Mucosa of rectum (tissue), 2 donors: ENCODE data around the gene TARDBP.

Source experiments
- H3K27ac ChIP-seq, 2 donors: one replicate each; pipeline ENCODE4 v1.7.0; 2013; ENCODE audit warnings: inconsistent platforms in 2 of 2, low read depth in 2 of 2, low read length in 2 of 2
- H3K27me3 ChIP-seq, 2 donors: one replicate each; pipeline ENCODE4 v1.7.0; 2013; ENCODE audit warnings: low read length in 2 of 2; ENCODE audit not compliant: control insufficient read depth in 2 of 2, insufficient read depth in 2 of 2
- H3K36me3 ChIP-seq, 2 donors: one replicate each; pipeline ENCODE4 v1.7.0; 2013; ENCODE audit warnings: low read length in 2 of 2; ENCODE audit not compliant: control insufficient read depth in 2 of 2, insufficient read depth in 2 of 2
- H3K4me1 ChIP-seq, 2 donors: one replicate each; pipeline ENCODE4 v1.7.0; 2013; ENCODE audit warnings: low read length in 2 of 2, mild to moderate bottlenecking in 1 of 2; ENCODE audit not compliant: control insufficient read depth in 2 of 2, insufficient read depth in 2 of 2
- H3K4me3 ChIP-seq, 2 donors: one replicate each; pipeline ENCODE4 v1.7.0; 2013; ENCODE audit warnings: low read length in 2 of 2
- H3K9ac ChIP-seq, 2 donors: one replicate each; pipeline ENCODE4 v1.7.0; 2013; ENCODE audit warnings: low read length in 2 of 2, low read depth in 1 of 2, mild to moderate bottlenecking in 1 of 2
- H3K9me3 ChIP-seq, 2 donors: one replicate each; pipeline ENCODE4 v1.7.0; 2013; ENCODE audit warnings: low read length in 2 of 2; ENCODE audit not compliant: control insufficient read depth in 2 of 2
- donor health status: healthy.
- donor health status: Normal muscosa, but diverticular disease.

Gene TARDBP

GRCh38 chr1:11012260-11013159 is at the start of gene TARDBP:
TSS of gene TARDBP (plus strand) at chr1:11012654. CDS start at chr1:11013728, 1,074 bp downstream.
- H3K36me3 ChIP-seq, result peaks cover 33% of the 10 kb centered on the region in 2 donors
- no peaks in the 10 kb centered on the region for H3K9me3 ChIP-seq
- H3K9ac ChIP-seq, result peak within 1 kb of the TSS; percentile 92 to 99
- H3K27me3 ChIP-seq, result no peaks in the 10 kb centered on the region
- peak within 1 kb of the TSS; percentile 98 to 99 for H3K27ac ChIP-seq
- peak within 1 kb of the TSS; percentile 93 to 97 for H3K4me3 ChIP-seq
- peaks cover 15 to 23% of the 10 kb centered on the region in 2 donors for H3K4me1 ChIP-seq

- no peak overlapping the region for H3K9ac ChIP-seq
- no peaks in the 10 kb centered on the region for H3K36me3 ChIP-seq
- no peak overlapping the region for H3K4me3 ChIP-seq
- H3K4me1 ChIP-seq, result peaks cover 3 to 7% of the 10 kb centered on the region in 2 donors
- H3K9me3 ChIP-seq, result no peaks in the 10 kb centered on the region
- peak overlapping the region; percentile 30 to 43 for H3K27ac ChIP-seq
- H3K27me3 ChIP-seq, result no peaks in the 10 kb centered on the region
Observed at GRCh38 chr1:10965546-10966226, 46.8 kb upstream of the TARDBP start.

- no peak overlapping the region for H3K4me3 ChIP-seq
- no peak overlapping the region for H3K27ac ChIP-seq
- H3K4me1 ChIP-seq, result peaks cover 3 to 7% of the 10 kb centered on the region in 2 donors
- H3K9me3 ChIP-seq, result no peaks in the 10 kb centered on the region
- no peaks in the 10 kb centered on the region for H3K27me3 ChIP-seq
- H3K9ac ChIP-seq, result no peak overlapping the region
- H3K36me3 ChIP-seq, result no peaks in the 10 kb centered on the region
Observed at GRCh38 chr1:10967090-10967489, 45.4 kb upstream of the TARDBP start.

- Histone ChIP-seq H3K9me3 (no peaks in the 10 kb centered on the region), H3K27me3 (no peaks in the 10 kb centered on the region), H3K36me3 (no peaks in the 10 kb centered on the region), H3K4me1 (peaks cover 3 to 7% of the 10 kb centered on the region in 2 donors), H3K4me3 (peak overlapping the region; percentile 38 to 58), H3K9ac (no peak overlapping the region), H3K27ac (no peak overlapping the region)
Observed at GRCh38 chr1:10968411-10968826, 44.0 kb upstream of the TARDBP start.

- Histone ChIP-seq H3K9me3 (no peaks in the 10 kb centered on the region), H3K4me1 (peaks cover 3 to 7% of the 10 kb centered on the region in 2 donors), H3K27me3 (no peaks in the 10 kb centered on the region), H3K9ac (no peak overlapping the region), H3K27ac (no peak overlapping the region), H3K4me3 (no peak overlapping the region), H3K36me3 (no peaks in the 10 kb centered on the region)
Observed at GRCh38 chr1:10969267-10969970, 43.0 kb upstream of the TARDBP start.

- Histone ChIP-seq H3K9ac (no peak overlapping the region), H3K27me3 (no peaks in the 10 kb centered on the region), H3K36me3 (no peaks in the 10 kb centered on the region), H3K27ac (no peak overlapping the region), H3K9me3 (no peaks in the 10 kb centered on the region), H3K4me3 (no peak overlapping the region), H3K4me1 (peaks cover 3 to 7% of the 10 kb centered on the region in 2 donors)
Observed at GRCh38 chr1:10969971-10970332, 42.5 kb upstream of the TARDBP start.

- Histone ChIP-seq H3K36me3 (no peaks in the 10 kb centered on the region), H3K9me3 (no peaks in the 10 kb centered on the region), H3K4me1 (peaks cover 1 to 8% of the 10 kb centered on the region in 2 donors), H3K9ac (no peak overlapping the region), H3K27me3 (no peaks in the 10 kb centered on the region), H3K27ac (no peak overlapping the region), H3K4me3 (no peak overlapping the region)
Observed at GRCh38 chr1:10973552-10973951, 38.9 kb upstream of the TARDBP start.

GRCh38 chr1:10973956-10974881 is 38.2 kb upstream of the TARDBP start:
- H3K27me3 ChIP-seq, result no peaks in the 10 kb centered on the region
- peaks cover 0 to 8% of the 10 kb centered on the region in 2 donors for H3K4me1 ChIP-seq
- no peak overlapping the region for H3K27ac ChIP-seq
- H3K9ac ChIP-seq, result no peak overlapping the region
- no peaks in the 10 kb centered on the region for H3K9me3 ChIP-seq
- H3K4me3 ChIP-seq, result no peak overlapping the region
- no peaks in the 10 kb centered on the region for H3K36me3 ChIP-seq

- Histone ChIP-seq H3K9ac (peak overlapping the region in 1 of 2 donors; percentile 17), H3K27ac (peak overlapping the region in 1 of 2 donors; percentile 7), H3K4me3 (peak overlapping the region in 1 of 2 donors; percentile 30)
Observed at GRCh38 chr1:10975567-10976326, 36.7 kb upstream of the TARDBP start.

More at GRCh38 chr1:10975567-10976326, 36.7 kb upstream of the TARDBP start:
- H3K9me3 ChIP-seq, result no peaks in the 10 kb centered on the region
- peaks cover 10 to 20% of the 10 kb centered on the region in 2 donors for H3K4me1 ChIP-seq
- H3K27me3 ChIP-seq, result no peaks in the 10 kb centered on the region
- H3K36me3 ChIP-seq, result no peaks in the 10 kb centered on the region
